Kidney epithelial cell (primary cell): ENCODE measurements around the gene BUB1B. TPM values are rescaled to one million over a fixed set of nuclear protein-coding genes. Genes with fewer than 3 reads are reported as not detected.
A peak's percentile ranks its signal among the peaks of the same experiment; 100 is the strongest.

Source experiments
- DNase-seq: peaks from one replicate; pipeline ENCODE4 v3.0.0-alpha.2; 2010; ENCODE audit warnings: low read depth
- H3K27me3 ChIP-seq: 2 replicates; pipeline ENCODE4 v1.6.0; 2011; ENCODE audit warnings: low read length; ENCODE audit not compliant: control insufficient read depth, insufficient read depth
- H3K36me3 ChIP-seq: 2 replicates; pipeline ENCODE4 v1.5.1; 2011; ENCODE audit warnings: low read length; ENCODE audit not compliant: control insufficient read depth, insufficient read depth
- H3K4me3 ChIP-seq: 2 replicates; pipeline ENCODE4 v1.5.1; 2011; ENCODE audit warnings: low read depth, mild to moderate bottlenecking, control low read depth, low read length
- total RNA-seq: library from RNA; depleted of rRNA; stranded (reverse); fragments of >200 nt; gene quantifications from 2 replicates; pipeline ENCODE4 v1.2.3, GENCODE V29; 2015
- TF ChIP-seq, protein P1 (sequence below): IDR thresholded peaks from 2 replicates; pipeline ENCODE4 v1.5.1; 2011; ENCODE audit warnings: mild to moderate bottlenecking, moderate library complexity, low read length, control low read depth, inconsistent platforms; ENCODE audit not compliant: insufficient read depth, poor library complexity, severe bottlenecking

Gene BUB1B
- total RNA-seq, 1 donor from 2014 or later: 10.5 TPM

GRCh38 chr15:40235201-40235885, 74.5 kb downstream of the BUB1B start:
- Histone ChIP-seq H3K4me3 (no peak overlapping the region), H3K36me3 (no peaks in the 10 kb centered on the region), H3K27me3 (no peaks in the 10 kb centered on the region)
- DNase-seq: no peak
- TF ChIP-seq, protein P1, sequence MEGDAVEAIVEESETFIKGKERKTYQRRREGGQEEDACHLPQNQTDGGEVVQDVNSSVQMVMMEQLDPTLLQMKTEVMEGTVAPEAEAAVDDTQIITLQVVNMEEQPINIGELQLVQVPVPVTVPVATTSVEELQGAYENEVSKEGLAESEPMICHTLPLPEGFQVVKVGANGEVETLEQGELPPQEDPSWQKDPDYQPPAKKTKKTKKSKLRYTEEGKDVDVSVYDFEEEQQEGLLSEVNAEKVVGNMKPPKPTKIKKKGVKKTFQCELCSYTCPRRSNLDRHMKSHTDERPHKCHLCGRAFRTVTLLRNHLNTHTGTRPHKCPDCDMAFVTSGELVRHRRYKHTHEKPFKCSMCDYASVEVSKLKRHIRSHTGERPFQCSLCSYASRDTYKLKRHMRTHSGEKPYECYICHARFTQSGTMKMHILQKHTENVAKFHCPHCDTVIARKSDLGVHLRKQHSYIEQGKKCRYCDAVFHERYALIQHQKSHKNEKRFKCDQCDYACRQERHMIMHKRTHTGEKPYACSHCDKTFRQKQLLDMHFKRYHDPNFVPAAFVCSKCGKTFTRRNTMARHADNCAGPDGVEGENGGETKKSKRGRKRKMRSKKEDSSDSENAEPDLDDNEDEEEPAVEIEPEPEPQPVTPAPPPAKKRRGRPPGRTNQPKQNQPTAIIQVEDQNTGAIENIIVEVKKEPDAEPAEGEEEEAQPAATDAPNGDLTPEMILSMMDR: no peak

DNA sequence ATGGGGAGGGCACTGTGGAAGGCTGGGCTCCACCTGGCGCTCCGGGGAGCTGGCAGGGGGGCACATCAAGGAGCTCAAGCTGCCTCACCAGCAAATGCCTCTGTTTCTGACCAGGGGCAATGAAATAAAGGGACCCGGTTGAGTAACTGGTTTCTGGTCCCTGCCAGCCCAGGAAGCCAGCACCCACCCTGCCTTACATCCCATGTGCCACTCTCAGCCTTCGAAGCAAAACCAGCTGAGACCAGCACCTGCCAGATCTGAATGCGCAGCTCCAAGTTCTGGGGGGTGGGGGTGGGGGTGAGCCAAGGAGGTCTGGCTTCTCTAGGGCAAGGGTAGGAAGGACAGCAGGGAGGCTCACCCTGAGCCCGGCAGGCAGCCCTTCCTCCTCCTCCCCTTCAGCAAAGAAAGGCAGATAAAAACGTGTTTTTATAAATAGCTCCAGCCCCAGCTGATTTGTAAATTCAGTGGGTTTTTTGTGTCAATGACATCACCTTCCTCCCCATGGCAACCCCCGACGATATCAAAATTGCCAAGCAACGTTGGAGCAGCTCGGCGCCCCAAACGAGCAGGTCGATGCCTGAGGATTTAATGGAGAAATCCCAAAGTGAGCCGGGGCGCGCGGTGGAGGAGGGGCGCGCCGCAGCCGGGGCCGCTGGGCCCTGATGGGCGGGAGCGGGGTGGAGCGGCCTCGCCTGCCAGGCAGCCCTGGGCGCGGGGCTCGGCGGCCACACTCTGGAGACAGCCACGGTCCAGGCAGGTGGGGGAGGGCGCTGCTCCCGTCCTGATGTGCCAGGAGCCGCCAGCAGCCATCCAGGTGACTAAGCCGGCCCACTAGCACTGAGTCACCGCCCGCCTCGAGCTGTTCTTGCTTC, 77.9 kb downstream of the BUB1B start, which contains the start of gene PAK6:
PAK6 (plus strand) TSS at position 532 of the 872 bp plus-strand sequence. CDS start 25,723 bp downstream, outside the sequence.
- TF ChIP-seq, protein P1: no peak
- H3K27me3 ChIP-seq: no peaks in the 10 kb centered on the region
- H3K4me3 ChIP-seq: peak within 1 kb of the TSS; percentile 21
- H3K36me3 ChIP-seq: no peaks in the 10 kb centered on the region
- DNase-seq: peak; percentile 51

DNA sequence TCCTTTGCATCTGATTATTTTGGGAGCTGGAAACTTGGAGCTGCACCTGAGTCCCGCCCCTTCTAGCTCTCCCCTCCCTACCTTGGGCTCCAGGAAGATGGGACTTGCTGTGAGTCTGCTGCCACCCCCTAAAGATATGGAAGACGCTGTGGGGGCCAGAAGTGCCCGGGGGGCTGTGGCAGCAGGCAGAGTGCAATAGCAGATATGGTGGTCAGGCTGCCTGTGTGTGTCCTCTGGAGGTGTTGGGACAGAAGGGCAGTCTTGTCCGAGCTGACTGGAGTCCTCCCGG, 78.5 kb downstream of the BUB1B start:
- no peak overlapping the region for H3K4me3 ChIP-seq
- TF ChIP-seq, protein P1: no peak
- no peaks in the 10 kb centered on the region for H3K36me3 ChIP-seq
- DNase-seq: no peak
- no peaks in the 10 kb centered on the region for H3K27me3 ChIP-seq

DNA sequence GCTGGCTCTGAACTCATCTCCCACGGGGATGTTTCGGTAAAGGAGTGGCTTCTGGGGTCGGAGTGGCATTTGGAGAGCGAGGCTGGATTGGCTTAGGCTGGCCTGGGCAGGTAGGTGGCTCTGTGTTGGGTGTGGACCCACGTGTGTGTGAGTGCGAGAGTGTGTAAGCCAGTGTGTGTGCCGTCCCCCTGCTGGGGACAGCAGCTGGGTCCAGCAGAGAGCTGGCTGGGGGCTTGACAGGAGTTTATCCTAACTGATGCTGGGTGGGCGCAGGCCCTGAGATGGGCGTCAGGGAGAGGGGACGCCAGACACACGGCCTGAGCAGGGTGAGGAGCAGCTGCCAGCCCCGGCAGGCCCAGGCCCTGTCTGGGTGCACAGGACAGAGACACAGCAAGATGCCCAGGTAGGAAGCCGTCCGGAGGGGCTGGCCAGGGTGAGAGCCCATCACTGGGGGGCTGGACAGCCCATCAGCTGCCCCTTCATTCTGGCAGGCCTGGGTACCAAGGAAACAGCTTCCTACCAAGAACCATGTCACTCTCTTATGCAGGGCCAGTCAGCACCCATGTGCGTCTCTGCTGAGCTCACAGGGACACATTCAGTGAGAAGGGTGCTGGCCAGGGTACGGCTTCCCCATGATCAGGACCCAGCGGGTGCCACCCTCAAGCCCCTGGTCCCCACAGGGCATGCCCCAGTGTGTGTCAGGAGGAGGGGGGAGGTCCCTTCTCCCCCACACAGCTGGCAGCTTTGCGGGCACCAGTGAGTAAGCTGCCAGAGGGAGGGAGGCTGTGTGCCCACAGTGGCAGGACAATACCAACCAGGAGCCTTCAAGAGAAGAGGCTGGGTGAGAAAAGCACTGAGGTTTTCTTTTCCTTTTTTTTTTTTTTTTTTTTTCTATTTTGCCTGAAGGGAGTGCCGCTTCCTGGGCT, 79.1 kb downstream of the BUB1B start:
- no peak for DNase-seq
- TF ChIP-seq, protein P1: no peak
- Histone ChIP-seq H3K4me3 (no peak overlapping the region), H3K27me3 (no peaks in the 10 kb centered on the region), H3K36me3 (no peaks in the 10 kb centered on the region)

- H3K4me3 ChIP-seq: no peak overlapping the region
- no peaks in the 10 kb centered on the region for H3K27me3 ChIP-seq
- TF ChIP-seq, protein P1: no peak
- no peak for DNase-seq
- H3K36me3 ChIP-seq: no peaks in the 10 kb centered on the region
Observed at GRCh38 chr15:40240619-40241221, 79.9 kb downstream of the BUB1B start.
